Chondrocyte (in vitro differentiated cells): Measurements from ENCODE around the gene SLC16A9. TPM values are rescaled to one million over a fixed set of nuclear protein-coding genes. Genes with fewer than 3 reads are reported as not detected.

Source experiments
- DNase-seq: peaks from one replicate; pipeline ENCODE4 v3.0.0; 2021; ENCODE audit warnings: mixed read lengths, low spot score
- H3K27ac Mint-ChIP-seq: one replicate; pipeline ENCODE4 v1.8.0; 2021; ENCODE audit warnings: mild to moderate bottlenecking, moderate library complexity, mixed read lengths; ENCODE audit not compliant: unreplicated experiment
- H3K27me3 Mint-ChIP-seq: 2 replicates; pipeline ENCODE4 v1.8.0; 2021; ENCODE audit warnings: low read depth, mixed read lengths
- H3K36me3 Mint-ChIP-seq: 2 replicates; pipeline ENCODE4 v1.8.0; 2021; ENCODE audit warnings: low read depth, mixed read lengths
- H3K4me1 Mint-ChIP-seq: 2 replicates; pipeline ENCODE4 v1.8.0; 2021; ENCODE audit warnings: low read depth, mild to moderate bottlenecking, mixed read lengths
- H3K4me3 Mint-ChIP-seq: one replicate; pipeline ENCODE4 v1.8.0; 2021; ENCODE audit warnings: mild to moderate bottlenecking, moderate library complexity, mixed read lengths; ENCODE audit not compliant: unreplicated experiment
- H3K9me3 Mint-ChIP-seq: 2 replicates; pipeline ENCODE4 v1.8.0; 2021; ENCODE audit warnings: low read depth, mixed read lengths
- CTCF ChIP-seq: fragments of 200-600 bp; sonication (generic); IDR thresholded peaks from 2 replicates; pipeline ENCODE4 v1.5.0; 2021; ENCODE audit warnings: antibody characterized with exemption, mild to moderate bottlenecking, moderate library complexity
- total RNA-seq: library from RNA; stranded (reverse); gene quantifications from 3 replicates; pipeline ENCODE4 v1.2.1, GENCODE V29; 2021

The SLC16A9 gene
- total RNA-seq, 1 donor from 2014 or later = 1.2 TPM

- no peak overlapping the region for H3K4me3 Mint-ChIP-seq
- TF ChIP-seq CTCF = no peak
Observed at GRCh38 chr10:59680199-59680598, 29.5 kb downstream of the SLC16A9 start.

GRCh38 chr10:59678884-59679301, 30.8 kb downstream of the SLC16A9 start:
- Mint-ChIP-seq H3K9me3 (no peaks in the 10 kb centered on the region), H3K27me3 (no peaks in the 10 kb centered on the region), H3K4me1 (peaks cover 9% of the 10 kb centered on the region), H3K27ac (no peak overlapping the region), H3K36me3 (no peaks in the 10 kb centered on the region), H3K4me3 (no peak overlapping the region)
- no peak for DNase-seq
- no peak for TF ChIP-seq CTCF

More at GRCh38 chr10:59680199-59680598, 29.5 kb downstream of the SLC16A9 start:
- Mint-ChIP-seq H3K27ac (no peak overlapping the region), H3K27me3 (no peaks in the 10 kb centered on the region), H3K4me1 (no peaks in the 10 kb centered on the region), H3K9me3 (no peaks in the 10 kb centered on the region), H3K36me3 (no peaks in the 10 kb centered on the region)
- no peak for DNase-seq

- no peak for TF ChIP-seq CTCF
- Mint-ChIP-seq H3K4me3 (no peak overlapping the region), H3K27ac (no peak overlapping the region), H3K4me1 (peaks cover 12% of the 10 kb centered on the region), H3K27me3 (no peaks in the 10 kb centered on the region), H3K36me3 (no peaks in the 10 kb centered on the region), H3K9me3 (no peaks in the 10 kb centered on the region)
- DNase-seq = no peak
Observed at GRCh38 chr10:59677253-59677831, 32.3 kb downstream of the SLC16A9 start.

- Mint-ChIP-seq H3K36me3 (no peaks in the 10 kb centered on the region), H3K27ac (no peak overlapping the region), H3K27me3 (no peaks in the 10 kb centered on the region), H3K4me3 (no peak overlapping the region), H3K4me1 (peaks cover 14% of the 10 kb centered on the region), H3K9me3 (no peaks in the 10 kb centered on the region)
- no peak for DNase-seq
- TF ChIP-seq CTCF = peak; percentile 25
Observed at GRCh38 chr10:59675812-59676211, 33.8 kb downstream of the SLC16A9 start.

GRCh38 chr10:59674215-59674836, 35.3 kb downstream of the SLC16A9 start:
- no peak overlapping the region for H3K27ac Mint-ChIP-seq
- H3K4me3 Mint-ChIP-seq = no peak overlapping the region
- H3K36me3 Mint-ChIP-seq = no peaks in the 10 kb centered on the region
- no peaks in the 10 kb centered on the region for H3K27me3 Mint-ChIP-seq
- TF ChIP-seq CTCF = no peak
- H3K9me3 Mint-ChIP-seq = no peaks in the 10 kb centered on the region
- H3K4me1 Mint-ChIP-seq = peaks cover 23% of the 10 kb centered on the region
- DNase-seq = no peak
